Measurements from ENCODE around the gene TTC9B.

GRCh38 chr19:40184273-40184672 is 33.9 kb downstream of the TTC9B start:
- TF ChIP-seq CTCF (IDR thresholded peaks at IDR 0.05) (no peak), POLR2A (IDR thresholded peaks at IDR 0.05) (no peak)
